Non-pigmented ciliary epithelial cell (primary cell): ENCODE data around the gene GOLGA5.
"Not testable (repeated sequence)": the region's sequence is repeated elsewhere in the genome, so short reads cannot be mapped to it uniquely, and the experiment has no call there.

Experiments
- DNase-seq: peaks from one replicate; pipeline ENCODE4 v3.0.0-alpha.2; 2010; ENCODE audit warnings: low read depth

The GOLGA5 gene

GRCh38 chr14:92778868-92779565 lies 15.1 kb upstream of the GOLGA5 start:
- not testable (repeated sequence) for DNase-seq

DNA sequence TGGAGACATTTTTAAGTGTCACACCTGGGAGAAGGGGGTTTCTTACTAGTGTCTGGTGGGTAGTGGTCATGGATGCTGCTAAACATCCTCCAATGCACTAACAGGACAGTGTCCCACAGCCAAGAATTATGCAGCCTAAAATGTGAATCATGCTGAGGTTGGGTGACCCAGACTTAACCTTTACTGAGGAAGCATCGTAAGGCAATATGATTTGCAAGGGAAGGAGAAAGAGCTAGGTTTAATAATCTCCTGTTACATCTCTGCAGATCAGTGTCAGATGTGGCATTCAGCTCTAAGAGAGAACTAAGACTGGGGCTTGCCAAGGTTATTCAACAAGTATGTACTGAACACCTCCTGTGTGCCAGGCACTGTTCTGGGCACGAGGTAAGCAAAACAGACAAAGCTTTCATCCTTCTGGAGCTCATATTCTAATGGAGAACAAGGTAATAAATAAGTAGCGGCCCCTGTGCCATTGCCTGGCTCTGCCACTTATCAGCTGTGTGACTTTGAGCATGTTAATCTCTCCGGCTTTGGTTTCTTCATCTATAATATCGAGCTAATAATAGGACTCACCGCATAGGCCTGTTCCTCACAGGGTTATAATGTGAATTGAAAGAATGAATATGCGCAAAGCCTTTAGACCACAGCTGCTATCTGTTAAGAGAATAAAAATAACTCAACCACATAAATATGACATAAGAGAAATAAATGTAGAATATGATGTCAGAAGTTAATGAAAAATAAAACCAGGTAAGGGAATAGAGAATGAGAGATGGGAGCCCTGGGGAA lies 13.5 kb upstream of the GOLGA5 start:
- no peak for DNase-seq

DNA sequence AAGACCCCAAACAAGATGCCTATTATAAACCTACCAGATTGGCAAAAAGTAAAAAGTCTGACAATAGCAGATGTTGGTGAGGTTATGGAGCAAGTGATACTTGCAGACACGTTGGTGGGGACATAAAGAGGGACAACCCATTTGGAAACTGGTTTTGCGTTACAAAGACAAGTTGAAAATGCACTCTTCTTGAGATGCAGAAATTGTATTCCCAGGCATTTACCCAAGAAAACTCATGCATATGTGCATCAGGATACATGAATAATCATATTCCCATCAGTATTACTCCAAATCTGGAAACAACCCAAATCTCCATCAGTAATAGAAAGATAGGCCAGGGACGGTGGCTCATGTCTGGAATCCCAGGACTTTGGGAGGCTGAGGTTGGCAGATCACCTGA lies 12.8 kb upstream of the GOLGA5 start:
- no peak for DNase-seq

- no peak for DNase-seq
Measured at GRCh38 chr14:92783813-92784431, 10.2 kb upstream of the GOLGA5 start.

- DNase-seq, result no peak
Measured at GRCh38 chr14:92785667-92786426, 8.3 kb upstream of the GOLGA5 start.

GRCh38 chr14:92786427-92786756 lies 7.7 kb upstream of the GOLGA5 start:
- no peak for DNase-seq

DNA sequence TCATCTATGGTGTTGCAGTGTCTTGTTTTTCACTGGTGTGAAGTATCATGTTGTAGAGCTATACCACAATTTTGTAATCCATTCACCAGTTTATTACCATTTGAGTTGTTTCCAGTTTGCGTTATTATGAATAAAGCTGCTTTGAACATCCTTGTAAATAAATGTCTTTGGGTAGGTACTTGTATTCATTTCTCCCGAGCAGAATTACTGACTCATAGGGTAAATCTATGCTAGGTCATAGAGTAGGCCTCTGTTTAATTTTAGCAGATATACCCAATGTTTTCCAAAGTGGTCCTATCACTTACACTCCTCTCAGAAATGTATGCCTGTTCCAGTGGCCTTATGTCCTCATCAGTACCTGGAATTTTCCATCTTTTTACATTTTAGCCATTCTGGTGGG lies 6.6 kb upstream of the GOLGA5 start:
- no peak for DNase-seq

GRCh38 chr14:92789457-92790089 lies 4.5 kb upstream of the GOLGA5 start:
- DNase-seq, result no peak

DNA sequence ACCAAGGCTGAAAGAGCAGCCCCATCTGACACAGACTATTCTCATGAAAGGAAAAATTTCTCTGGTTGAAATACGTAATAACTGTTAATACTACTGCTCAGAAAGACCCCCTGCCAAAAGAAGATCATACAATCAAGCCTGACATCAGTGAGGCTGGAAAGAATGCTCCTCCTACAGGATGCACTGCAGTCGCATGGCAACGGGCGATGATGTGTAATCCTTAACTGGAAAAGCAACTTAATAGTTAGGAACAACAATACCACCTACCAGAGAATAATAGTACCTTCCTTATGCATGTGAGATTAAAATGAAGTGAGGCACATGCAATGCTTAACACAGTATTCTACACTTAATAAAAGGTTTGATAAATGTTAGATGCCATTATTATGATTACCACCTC lies 1.2 kb upstream of the GOLGA5 start:
- DNase-seq, result no peak

GRCh38 chr14:92794547-92794941 lies 439 bp downstream of the GOLGA5 start:
- no peak for DNase-seq

- no peak for DNase-seq
Measured at GRCh38 chr14:92794961-92795360, 856 bp downstream of the GOLGA5 start.

GRCh38 chr14:92797935-92798653 lies 4.0 kb downstream of the GOLGA5 start:
- DNase-seq, result no peak

DNA sequence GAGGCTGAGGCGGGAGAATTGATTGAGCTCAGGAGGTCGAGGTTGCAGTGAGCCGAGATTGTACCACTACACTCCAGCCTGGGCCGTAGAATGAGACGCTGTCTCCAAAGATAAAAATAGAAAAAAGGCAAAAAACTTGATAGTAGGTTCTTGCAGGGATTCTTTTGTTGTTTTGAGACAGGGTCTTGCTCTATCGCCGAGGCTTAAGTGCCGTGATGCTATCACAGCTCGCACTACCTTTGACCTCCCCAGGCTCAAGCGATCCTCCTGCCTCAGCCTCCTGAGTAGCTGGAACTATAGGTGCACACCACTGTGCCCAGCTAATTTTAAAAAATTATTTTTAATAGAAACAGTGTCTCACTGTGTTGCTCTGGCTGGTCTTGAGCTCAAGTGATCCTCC lies 4.7 kb downstream of the GOLGA5 start:
- no peak for DNase-seq

DNA sequence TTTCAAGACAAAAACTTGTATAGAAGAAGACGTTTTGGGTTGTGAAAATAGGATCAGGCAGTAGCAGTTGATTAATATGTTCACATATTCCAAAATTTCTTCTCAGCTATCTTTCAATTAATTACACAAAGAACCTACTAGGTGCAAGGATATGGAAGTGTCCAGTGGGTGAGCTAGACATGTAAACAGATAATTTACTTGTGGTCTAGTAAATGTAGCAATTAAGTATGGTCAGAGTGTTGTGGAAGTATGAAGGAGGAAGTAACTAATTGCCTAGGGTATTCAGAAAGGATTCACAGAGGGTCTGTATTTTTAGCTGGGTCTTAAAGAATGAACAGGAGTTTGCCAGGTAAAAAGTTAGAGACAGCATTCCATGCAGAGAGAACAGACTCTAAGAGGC lies 5.9 kb downstream of the GOLGA5 start:
- DNase-seq, result no peak

- no peak for DNase-seq
Measured at GRCh38 chr14:92800525-92800924, 6.4 kb downstream of the GOLGA5 start.

DNA sequence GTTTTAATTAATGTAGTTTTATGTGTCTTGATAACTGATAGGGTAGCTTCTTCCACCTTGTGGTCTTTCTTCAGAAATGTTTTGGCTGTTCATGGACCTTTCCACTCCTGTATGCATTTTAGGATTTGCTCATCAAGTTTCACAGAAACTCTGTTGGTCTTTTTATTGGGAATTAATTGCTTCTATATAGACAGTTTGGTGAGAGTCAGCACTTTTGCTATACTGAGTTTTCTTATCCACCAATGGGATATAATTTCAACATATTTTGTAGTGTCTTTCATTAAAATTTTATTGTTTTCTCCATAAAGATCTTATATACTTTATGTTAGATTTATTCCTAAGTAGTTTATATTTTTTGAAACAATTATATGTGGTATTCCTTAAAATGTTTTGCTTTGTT lies 7.8 kb downstream of the GOLGA5 start:
- DNase-seq, result no peak

- DNase-seq, result no peak
Measured at GRCh38 chr14:92802678-92803077, 8.6 kb downstream of the GOLGA5 start.

- DNase-seq, result no peak
Measured at GRCh38 chr14:92813201-92813600, 19.1 kb downstream of the GOLGA5 start.

- DNase-seq, result no peak
Measured at GRCh38 chr14:92819011-92819597, 25.0 kb downstream of the GOLGA5 start.

- not testable (repeated sequence) for DNase-seq
Measured at GRCh38 chr14:92819680-92820535, 25.8 kb downstream of the GOLGA5 start.
